ENCODE results near the gene SNCAIP.

Gene SNCAIP

DNA sequence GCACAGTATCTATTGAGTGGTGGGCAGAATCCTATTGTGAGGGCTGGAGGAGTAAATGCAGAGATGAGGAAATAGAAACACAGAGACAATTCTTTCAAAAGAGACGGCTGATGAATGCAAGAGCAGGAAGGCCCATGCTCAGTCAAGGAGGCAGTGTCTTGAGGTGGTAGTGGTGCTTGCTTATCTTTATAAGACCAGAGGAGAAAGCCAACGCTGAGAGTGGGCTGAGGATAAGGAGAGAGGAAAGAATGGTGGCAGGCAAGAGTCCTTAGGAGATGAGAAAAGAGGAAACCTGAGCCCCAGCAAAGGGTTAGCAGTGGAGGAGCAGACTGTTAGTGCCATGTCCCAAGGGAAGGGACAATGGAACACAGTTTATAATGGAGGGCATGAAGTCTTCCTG is 86.0 kb downstream of the SNCAIP start:
- no peak for DNase-seq (ENCODE audit: low spot score)

DNA sequence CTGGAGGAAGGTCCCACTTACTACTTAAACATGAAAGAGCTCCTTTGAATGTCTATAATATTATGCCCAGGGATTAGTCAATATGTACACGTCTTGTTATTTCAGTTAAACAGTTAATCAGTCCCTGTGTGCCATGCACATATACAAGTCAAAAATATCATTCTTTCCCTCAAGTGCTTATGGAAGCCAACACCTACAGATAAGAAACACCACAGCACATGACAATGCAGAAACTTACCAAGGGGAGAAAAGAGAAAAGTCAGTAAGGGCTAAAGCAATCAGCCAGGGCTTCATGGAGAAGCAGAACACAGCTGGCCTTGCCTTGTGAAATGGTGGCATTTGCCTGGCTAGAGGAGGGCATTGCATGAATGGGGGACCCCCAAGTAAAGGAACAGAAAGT is 88.3 kb downstream of the SNCAIP start:
- DNase-seq (ENCODE audit: low spot score), result no peak

DNA sequence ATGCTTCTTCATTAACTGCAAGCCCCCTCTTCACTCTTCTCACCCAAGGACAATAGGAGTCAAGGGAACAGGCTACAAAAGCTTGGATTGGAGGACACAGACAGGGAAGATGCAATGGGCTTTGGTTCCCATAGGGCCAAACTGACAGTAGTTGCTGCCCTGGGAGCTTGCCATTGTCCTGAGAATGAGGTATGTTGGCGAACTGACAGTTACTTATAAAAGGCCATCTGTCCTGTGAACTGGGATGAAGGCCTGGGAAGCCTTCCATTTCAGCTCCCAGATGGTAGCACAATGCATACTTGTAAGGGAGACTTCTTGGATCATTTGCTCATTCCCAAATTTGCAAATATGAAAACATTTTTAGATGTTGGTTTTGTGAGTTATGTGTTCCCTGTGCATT is 88.9 kb downstream of the SNCAIP start:
- DNase-seq (ENCODE audit: low spot score), result no peak

DNA sequence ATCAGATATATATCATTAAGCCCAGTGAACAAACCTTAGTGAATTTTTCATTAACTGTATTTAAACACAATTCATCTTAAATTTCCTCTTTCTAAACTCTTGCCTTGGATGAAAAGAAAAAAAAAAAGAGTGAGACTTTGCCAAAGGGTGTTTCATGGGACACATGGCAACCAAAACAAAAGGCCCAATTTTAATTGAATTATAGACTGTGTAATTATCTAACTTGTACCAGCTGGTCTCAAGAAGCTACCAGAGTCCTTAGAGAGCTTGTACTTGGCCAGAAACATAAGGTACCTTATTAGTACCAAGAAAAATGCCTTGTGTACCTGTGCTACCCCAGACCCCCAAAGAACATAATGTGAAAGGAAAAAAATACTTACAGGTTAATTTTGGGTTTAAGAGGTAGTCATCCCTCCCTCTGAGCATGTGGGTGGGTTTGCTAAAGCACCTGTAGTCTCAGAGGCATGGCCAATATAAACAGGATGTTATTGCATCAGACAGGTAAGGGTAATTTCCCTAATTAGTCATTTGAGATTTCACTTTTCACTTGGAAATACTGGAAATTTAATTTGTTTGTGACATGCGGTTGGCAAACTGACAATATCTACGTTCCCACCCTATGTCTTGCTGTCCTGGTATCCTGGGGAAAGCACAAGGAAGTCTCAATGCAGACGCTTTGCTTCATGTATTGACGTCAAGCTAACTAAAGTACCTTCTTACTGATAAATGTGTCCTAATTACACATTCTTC is 90.1 kb downstream of the SNCAIP start:
- no peak for DNase-seq (ENCODE audit: low spot score)

DNA sequence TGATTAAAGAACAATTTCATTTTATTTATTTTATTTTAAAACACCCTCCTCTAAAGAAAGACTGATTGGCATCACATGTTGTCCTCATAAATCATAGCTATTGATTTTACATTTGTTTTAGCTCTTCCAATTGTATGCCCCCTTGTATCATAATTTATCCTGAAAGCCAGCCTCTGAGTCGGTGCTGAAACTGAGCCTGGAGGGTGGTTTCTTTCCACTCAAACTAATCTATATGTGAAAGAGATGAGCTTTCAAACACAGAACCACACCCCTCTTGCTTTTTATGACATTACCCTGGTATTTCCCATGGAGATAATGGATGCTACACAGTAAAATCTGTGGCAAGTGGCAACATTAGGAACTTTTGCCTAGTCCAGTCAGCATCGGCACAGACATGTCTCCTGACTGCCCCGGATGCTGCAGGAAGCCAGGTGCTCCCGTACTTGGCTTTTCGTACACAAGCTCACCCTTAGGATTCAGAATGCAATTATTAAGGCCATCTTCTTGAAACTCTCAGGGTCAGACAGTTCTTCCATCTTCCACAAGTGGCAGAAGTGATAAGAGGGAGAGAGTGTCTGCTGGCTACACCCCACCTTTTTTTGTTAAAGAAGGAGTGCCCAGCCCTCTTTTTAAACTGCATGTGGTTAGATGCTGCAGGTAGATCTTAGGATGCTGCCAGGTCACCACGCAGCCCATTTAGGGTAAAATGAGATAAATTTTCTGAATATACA is 91.1 kb downstream of the SNCAIP start:
- no peak for DNase-seq (ENCODE audit: low spot score)

DNA sequence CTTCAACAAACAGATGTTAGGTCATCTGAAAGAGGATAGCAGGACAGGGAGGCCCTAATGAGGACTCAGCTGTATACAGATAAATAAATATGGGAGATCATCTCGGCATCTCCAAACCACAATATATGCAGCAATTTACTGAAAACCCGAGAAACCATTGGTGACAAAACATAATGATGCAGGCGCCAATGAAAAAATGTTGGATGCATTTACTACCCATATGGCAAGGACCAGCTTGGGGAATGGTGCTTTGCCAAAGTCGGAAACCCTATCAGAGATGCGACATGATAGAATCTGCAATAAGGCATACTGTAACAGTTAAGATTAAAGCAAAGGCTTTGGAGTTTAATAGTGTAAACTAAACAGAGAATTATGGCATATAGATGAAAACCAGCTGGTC is 92.0 kb downstream of the SNCAIP start:
- DNase-seq (ENCODE audit: low spot score), result no peak

DNA sequence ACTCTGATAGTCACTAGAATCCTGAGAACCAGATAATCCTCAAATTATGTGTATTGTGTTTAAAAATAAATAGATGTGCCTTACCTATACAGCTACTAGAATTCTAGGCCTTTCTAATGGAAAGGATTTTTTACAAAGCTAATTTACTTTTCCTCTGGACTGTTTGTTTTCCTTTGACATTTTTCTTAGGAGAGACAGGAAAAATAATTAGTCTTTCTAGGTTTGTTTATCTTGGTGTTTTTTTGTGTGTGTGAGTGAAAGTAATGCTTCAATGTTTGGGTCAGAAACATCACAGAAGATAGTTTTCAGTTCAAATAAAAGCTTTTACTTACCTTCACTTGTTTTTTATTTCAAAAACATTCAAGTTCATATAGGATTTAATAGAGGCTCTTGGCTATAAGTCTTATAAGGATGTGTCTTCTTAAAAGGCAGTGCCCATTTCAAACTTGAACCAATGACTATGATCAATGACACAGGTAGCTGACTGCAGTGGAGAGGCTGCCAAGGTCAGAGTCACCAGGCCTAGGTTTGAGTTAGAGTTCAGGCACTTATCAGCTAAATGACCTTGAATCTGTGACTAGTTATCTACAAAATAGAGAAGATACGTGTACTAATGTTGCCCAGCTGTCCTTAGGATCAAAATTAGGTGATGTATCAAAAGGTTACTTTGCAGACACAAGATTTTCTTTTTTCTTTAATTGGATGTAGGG is 92.8 kb downstream of the SNCAIP start:
- DNase-seq (ENCODE audit: low spot score), result no peak

DNA sequence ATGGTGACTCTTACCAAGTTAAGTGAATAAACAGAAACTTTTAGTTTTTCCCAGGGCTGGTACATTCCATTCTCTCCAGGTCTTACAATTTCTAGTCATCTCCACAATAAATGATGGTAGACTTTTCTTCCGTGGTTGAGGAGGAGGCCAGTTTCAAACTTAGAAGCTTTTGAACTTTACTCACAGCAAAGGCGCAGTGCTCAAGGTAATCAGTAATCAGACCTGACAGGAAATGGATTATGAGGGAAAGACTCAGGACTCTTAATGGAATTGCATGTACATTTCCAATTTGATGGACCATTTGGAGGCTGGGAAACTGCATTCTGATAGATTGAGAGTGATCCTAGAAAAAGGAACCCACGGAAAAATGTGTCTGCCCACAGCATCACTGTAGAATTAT is 93.7 kb downstream of the SNCAIP start:
- no peak for DNase-seq (ENCODE audit: low spot score)

DNA sequence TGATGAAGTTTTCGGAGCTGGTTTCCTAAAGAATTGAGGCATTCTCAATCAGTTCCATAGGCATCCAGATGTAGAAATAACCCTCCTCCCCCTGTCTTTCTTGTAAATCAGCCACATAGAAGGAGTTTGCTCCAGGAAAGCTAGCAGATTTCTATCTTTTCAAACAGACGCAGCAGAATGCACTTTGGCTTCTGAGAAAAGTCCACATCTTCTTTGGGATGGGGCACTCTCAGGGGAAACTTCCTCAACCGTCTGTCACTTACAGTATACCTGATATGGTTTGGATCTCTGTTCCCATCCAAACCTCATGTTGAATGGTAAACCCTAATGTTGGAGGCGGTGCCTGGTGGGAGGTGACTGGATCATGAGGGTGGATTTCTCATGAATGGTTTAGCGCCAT is 94.1 kb downstream of the SNCAIP start:
- no peak for DNase-seq (ENCODE audit: low spot score)

DNA sequence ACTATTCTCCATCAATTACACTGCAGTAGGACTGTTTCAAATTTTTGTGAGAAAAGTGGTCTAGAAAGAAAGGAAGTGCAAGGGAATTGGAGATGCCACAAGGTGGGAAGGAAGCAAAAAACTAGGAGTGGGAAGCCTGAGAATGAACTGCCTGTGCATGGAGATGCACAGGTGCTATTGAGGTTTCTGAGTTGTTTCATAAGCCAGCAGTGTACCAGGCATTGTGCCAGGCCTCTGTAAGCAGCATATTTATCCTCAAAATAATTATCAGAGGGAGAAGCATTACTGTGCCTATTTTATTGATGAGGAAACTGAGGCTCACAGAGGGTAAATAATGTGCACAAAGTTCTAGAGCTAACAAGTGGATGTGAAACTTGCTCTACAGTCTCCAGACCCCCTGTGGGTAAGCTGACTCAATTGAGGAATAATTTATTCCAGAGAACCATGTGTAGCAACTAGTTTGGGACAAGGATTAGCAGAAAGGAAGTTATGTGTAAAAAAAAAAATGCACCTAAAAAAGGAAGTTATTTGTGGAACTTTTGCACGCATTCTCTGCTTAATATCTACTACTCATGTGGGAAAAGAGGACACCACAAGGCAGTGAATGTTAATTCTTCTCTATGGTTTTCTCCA is 96.7 kb downstream of the SNCAIP start:
- DNase-seq (ENCODE audit: low spot score), result no peak

DNA sequence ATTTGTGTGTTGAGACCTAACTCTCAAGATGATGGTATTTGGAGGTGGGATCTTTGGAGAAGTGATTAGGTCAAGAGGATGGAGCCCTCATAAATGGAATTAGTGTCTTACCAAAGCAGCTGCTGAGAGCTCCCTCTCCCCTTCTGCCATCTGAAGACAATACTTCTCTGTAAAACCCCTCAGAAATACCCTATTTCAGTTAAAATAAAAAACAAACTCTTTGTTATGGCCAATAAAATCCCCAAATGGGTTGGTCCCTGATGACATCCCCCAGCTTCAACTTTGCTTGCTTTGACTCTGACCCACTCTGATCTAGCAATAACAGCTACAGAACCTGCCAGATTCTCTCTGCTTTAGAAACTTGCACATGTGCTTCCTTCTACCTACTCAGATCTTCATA is 100.9 kb downstream of the SNCAIP start:
- DNase-seq (ENCODE audit: low spot score), result no peak

DNA sequence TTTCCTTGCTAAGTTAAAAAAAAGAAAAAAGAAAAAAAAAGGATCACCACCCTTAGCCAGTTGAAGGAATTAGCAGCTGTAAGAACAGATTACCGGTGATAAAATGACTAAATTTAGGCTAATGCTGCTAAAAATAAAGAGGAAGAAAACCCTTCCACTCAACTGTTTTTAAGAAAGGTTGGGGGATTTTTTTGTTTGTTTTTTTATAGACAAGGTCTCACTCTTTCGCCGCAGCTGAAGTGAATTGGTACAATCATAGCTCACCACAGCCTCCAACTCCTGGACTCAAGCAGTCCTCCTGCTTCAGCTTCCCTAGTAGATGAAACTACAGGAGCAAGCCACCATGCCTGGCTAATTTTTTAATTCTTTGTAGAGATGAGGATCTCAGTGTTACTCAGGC is 101.7 kb downstream of the SNCAIP start:
- no peak for DNase-seq (ENCODE audit: low spot score)

DNA sequence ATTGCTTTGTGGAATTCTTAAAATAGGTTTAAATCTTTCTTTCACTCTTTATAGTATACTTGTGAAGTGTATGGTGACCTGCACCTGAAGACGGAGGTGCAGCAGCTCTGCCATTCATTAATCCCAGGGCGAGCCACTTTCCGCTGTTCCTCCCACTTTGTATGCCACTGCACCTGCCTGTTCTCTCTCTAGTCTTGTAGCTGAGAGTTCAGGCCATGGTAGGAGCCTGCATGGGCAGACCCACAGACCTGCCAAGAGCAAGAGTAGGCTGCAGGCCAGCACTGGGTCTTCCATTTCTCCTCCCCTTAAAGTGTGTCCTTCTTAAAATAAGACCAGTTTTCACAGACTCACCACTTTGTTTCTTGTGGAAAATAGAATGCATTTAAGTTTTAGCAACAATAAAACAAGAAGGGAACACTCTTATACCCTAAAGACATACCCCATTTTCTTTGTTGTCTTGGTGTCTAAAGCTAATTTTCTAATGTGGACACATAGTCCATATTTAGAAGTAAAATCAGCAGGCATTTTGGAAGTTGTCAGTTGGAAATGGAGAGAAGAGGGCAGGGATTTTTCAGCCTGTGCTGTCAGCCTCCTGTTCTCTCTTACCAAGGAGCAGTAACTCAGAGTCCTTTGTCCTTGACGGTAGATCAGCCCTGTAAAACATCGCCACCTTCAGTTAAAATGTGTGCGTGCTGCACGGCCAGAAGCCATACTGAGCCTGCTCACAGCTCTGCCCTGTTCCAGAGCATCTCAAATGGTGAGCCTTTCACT is 103.2 kb downstream of the SNCAIP start:
- peak; percentile 11 for DNase-seq (ENCODE audit: low spot score)

DNA sequence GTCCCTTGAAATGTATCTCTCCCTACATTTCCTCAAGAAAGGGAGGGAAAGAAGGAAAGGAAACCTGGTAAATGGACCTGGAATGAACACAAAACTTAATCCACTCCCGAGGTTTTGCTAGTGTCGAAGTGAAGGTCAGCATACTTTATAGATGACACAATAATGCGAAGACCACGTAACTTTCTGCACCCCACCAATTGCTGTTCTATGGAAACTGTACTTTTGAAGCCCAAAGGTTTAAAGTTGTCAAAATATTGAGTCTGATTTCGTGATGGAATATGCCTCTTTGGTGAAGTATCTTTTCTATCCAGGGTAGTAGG is 103.7 kb downstream of the SNCAIP start:
- DNase-seq (ENCODE audit: low spot score), result no peak

DNA sequence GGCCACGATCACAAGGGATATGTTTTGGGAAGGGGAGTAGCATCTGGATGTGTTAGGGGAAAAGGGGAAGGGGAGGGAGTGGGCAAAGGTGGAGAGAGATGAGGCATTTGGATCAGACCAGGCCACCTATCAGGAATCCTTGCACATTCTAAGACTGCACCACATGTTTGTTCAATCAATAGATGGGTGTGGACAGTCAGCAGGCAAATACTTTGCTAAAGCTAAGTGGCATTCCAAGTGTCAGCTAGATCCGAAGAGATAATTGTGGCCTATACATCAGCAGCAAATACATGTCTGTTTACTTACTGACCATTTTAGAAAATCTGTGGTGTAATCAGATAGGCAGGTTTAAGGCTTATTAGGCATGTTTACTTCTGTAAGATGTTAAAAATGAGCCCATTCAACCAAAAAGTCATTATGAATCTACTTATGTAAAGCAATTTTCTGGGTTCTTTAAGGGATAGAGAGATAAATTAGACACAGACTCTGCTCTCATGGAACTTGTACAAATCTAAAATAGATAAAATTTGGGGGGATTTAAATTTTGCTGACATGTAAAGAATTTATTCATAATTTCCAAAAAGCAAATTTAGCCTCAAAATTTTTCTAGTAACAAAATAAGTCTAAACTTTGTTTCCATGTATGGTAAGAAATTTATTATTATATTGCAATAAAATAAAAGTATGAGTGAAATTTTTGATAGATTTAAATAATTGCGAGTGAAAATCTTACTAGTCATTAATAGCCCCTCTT is 107.3 kb downstream of the SNCAIP start:
- DNase-seq (ENCODE audit: low spot score), result no peak

DNA sequence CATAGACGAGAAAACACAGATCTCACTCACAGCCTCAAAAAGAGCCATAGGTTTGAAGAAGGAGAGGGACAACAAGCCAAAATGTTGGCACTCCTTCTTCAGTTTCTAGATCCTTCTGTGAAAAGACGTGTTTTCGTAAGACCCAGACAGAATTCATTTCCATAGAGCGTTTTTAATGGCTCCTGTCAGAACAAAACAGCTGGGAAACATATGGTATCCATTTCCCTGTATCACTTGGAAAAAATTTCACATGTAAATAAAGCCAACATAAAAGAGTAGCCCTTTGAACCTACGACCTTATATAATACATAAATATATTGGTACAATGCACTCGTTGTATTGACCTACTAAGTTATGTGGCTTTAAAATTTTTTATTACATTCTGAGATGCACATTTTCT is 108.1 kb downstream of the SNCAIP start:
- no peak for DNase-seq (ENCODE audit: low spot score)

DNA sequence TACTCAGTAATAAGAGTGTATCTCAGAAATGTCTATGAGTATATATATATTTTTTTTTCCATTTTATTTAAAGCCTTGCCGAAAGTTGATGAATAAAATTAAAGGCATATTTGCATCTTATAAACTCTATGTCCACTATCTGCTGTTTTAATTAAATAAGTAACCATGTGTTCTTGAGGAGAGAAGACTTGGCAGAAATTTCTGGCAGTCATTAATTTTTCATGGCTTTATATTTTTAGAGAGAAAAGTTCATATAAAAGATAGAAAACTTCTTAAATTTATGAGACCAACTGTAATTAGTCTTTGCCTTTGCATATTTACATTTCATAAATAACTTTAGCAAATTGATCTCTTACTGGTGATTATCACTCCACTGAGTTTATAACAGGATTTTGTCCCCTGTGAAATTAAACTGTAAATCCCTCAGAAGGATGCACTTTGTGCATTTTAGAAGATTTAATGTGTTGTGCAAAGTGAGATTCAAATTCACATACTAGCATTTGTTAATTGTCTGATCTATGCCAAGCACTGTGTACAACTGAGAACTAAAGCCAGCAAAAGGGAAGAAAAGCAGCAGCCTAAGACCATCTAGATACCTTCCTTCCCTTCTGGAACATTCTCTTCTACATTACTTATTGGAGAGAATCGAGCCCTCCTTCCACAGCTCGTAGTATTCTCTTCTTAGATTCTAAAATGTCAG is 108.7 kb downstream of the SNCAIP start:
- no peak for DNase-seq (ENCODE audit: low spot score)

DNA sequence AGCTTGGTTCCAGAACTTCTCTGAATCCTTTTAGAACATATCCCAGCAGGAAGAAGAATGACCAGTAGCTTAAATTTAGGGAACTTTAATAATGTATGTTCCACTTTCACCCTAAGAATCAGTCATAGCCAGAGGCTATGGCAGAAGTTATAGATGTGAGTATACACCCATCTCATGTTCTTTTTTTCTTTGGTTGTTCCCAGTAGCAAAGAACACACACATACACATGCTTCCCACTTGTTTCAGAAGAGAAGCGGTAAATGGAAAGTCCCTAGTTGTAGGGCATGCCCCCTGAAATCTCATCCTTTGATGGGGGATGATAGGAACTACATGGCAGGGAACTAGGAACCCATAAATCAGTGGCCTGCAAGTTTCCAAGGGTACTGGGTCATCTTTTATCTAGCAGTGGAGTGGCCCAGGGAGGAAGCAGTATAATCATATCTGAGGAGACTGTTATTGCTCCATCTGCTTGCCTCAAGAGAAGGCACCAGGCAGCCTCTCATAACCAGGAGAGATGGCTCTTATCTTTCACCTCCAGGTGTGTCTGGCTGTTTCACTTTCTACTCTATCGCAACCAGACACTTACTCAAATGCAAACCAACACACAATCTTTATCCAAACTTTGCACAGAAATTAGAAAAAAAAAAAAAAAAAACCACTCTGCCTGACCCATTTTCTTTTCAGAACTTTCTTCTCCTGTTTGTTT is 109.5 kb downstream of the SNCAIP start:
- no peak for DNase-seq (ENCODE audit: low spot score)

DNA sequence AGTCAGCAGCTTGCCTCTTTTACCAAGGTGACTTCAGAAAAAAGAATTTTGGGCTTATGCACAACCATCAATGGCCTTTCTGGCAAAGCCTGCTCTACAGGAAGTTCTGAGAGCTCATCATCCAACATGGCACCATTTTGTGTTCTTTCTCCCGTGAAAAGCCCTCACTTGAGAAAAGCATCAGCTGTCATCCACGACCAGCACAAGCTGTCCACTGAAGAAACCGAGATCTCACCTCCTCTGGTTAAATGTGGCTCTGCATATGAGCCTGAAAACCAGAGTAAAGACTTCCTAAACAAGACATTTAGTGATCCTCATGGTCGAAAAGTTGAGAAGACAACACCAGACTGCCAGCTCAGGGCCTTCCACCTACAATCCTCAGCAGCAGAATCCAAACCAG is 111.2 kb downstream of the SNCAIP start:
- DNase-seq (ENCODE audit: low spot score), result no peak

DNA sequence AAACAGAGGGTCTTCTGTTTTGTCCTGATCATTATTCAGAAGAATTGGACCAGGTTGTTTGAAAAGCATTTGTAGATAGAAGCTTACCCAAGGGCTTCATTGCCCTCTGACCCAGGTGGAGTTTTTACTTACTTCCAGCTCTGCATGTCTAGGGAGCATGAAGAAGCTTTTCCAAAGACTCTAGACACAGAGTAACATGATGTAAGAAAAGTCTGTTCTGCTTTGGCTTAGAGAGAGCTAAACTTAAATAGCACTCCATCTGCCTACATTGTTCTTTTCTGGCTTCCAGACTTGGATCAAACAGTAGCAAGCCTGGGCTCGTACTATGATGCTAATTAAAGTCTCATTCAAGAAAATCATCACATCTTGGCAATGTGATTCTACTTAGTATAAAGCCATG is 112.1 kb downstream of the SNCAIP start:
- DNase-seq (ENCODE audit: low spot score), result no peak

Data from hepatic stellate cell (primary cell).